Stimulated activated CD8-positive, alpha-beta memory T cell treated with anti-CD3 and anti-CD28 coated beads, Interleukin-15, amount 100 ng/mL, for 48 hours (primary cell): Measurements from ENCODE around the gene SPON2.
A peak's percentile ranks its signal among the peaks of the same experiment; 100 is the strongest.

Experiments used
- DNase-seq, 2 donors: peaks; one replicate each; pipeline ENCODE4 v3.0.0-alpha.2; 2020; ENCODE audit warnings: low read depth in 2 of 2

SPON2 gene

DNA sequence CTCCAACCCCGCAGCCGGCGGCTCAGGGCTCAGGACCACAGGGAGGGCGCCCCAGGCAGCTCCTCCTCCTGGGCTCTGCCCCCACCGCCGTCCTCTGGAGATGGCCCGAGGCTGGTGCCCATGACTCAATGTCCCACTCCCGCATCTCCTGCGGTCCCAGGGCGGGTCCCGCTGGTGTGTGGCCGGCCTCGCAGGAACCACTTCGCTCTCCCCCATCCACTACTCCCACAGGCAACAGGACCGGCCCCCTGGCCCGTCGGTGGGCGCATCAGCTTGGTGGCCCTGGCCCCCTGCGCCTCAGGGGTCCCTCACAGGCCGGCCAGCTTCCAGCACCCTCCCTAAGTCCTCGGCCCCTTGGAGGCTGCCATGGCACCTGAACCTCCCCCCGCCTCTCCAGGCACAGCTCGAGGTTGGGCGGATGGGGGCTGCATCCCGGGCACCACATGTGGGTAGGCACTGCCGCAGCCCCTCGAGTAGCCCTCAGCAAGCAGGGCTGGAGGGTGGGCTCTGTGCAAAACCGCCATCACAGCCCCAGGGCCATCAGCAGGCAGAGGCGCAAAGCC is 22.8 kb upstream of the SPON2 start:
- DNase-seq, result no peak

- DNase-seq, result no peak
Measured at GRCh38 chr4:1194010-1194900, 21.9 kb upstream of the SPON2 start.

DNA sequence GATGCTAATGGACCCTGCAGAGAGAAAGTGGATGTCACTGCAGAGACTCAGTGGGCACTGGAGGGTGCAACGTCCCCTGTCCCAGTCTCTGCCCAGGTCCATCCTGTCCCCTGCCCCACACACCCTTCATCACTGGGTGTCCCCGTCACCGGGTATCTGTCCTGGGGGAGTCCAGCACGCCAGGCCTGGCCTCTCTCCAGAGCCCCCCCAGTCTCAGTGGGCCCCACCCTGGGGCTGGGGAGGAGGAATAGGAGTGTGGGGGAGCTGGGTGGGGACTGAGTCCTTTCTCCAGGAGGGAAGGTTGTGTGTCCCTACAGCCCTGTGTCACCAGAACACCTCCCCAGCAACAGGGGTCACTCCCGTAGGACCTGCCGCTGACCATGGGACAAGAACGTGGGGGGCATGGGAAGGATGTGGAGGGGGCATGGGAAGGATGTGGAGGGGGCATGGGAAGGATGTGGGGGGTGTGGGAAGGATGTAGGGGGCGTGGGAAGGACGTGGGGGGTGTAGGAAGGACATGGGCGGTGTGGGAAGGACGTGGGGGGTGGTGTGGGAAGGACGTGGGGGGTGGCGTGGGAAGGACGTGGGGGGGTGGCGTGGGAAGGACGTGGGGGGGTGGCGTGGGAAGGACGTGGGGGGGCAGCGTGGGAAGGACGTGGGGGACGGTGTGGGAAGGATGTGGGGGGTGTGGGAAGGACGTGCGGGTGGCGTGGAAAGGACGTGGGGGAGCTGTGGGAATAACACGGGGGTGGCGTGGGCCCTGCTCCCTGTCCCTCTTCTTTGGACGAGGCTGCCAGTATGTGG is 21.0 kb upstream of the SPON2 start:
- no peak for DNase-seq

DNA sequence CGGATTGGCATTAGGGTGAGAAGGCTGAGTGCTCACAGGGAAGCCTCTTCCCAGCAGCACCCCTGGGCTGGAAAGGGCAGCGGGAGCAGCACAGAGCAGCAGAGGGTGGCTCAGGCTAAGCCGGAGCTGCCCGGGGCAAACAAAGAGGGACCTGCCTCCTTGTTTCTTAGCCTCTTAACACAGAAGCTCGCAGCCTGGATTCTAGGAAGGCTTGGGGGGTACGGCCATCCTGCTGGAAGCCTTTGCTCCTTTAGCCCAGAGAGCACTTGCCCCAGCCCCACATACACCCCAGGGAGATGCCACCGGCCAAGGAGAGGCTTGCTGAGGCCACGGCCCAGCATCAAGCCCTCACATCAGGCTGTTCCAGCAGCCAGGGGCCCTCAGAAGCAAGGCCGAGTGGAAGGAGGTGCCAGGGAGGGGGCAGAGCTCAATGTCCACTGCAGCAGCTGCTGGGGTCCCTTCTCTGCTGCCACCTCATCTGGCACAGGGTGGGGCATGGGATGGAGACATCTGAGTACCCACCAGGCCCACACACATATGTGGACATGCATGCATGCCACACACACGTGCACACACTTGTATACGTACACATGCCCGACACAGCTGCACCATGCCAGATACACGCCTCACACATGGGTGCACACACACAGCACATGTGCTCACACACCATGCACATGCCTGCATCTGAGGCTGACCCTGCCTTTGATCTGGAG is 20.3 kb upstream of the SPON2 start:
- DNase-seq, result no peak

- no peak for DNase-seq
Measured at GRCh38 chr4:1192091-1192492, 19.7 kb upstream of the SPON2 start.

DNA sequence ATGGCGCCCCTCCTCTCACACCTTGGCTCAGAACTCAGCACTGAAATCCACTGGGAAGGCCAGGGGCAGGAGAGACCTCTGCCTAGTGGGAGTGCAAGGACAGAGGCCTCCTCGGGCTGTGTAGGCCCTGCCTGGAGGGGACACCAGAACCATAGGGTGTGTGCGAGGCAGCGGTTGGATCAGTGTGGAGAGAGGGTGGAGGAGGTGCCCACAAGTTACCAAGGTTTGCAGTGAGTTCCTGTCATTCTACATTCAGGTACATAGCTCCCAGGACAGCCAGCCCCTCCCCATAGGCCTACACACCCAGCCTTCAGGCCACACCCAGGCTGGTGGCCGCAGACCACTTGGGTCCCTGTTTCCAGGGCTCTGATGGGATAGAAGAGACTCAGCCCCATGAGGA is 19.2 kb upstream of the SPON2 start:
- no peak for DNase-seq

DNA sequence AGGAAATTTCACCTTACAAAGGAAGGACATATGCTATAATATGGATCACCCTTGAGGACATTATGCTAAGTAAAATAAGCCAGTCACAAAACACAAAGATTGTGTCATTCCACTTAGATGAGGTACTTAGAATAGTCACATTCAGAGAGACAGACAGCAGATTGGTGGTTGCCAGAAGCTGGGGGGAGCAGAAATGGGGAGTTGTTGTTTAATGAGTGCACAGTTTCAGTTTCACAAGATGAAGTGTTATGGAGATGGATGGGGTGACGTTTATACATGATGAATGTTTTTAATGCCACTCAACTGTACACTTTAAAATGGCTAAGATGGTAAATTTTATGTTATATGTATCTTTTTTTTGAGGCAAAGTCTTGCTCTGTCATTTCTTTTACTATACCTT is 14.8 kb upstream of the SPON2 start:
- DNase-seq, result no peak

DNA sequence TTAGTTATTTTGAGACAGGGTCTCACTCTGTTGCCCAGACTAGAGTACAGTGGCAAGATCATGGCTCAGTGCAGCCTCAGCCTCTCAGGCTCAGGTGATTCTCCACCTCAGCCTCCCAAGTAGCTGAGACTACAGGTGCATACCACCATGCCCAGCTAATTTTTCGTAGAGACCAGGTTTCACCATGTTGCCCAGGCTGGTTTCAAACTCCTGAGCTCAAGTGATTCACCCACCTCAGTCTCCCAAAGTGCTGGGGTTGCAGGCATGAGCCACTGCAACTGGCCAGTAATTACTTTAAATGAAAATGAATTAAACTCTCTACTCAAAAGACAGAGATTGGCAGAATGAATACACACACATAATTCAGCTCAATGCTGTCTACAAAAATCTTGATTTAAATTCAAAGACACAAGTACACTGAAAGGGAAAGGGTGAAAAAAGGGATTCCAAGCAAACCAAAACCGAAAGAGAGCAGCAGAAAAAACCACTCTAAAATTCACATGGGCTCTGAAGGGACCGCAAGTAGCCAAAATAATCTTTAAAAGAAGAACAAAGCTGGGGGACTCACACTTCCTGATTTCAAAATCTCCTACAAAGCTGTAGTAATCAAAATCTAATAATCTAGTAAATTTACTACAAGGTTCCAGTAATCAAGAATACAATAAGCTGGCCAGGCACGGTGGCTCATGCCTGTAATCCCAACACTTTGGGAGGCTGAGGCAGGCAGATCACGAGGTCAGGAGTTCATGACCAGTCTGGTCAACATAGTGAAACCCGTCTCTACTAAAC is 11.8 kb upstream of the SPON2 start:
- no peak for DNase-seq

- DNase-seq, result no peak
Measured at GRCh38 chr4:1182313-1182712, 9.9 kb upstream of the SPON2 start.

DNA sequence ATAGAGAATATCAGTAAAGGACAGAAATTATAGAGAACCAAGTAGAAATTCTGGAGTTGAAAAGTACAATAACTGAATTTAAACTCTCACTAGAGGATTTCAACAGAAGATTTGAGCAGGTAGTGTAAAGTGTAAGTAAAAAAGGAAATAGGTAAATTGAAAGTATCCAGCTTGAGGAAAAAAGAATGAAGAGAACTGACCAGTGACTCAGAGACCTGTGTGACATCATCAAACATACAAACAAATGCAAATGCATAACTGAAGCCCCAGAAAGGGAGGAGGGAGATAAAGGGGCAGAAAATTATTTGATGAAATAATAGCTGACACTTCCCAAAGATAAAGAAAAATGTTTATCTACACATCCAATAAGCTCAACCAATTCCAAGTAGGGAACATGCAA is 8.3 kb upstream of the SPON2 start:
- no peak for DNase-seq

GRCh38 chr4:1179976-1180375 is 7.6 kb upstream of the SPON2 start:
- no peak for DNase-seq

DNA sequence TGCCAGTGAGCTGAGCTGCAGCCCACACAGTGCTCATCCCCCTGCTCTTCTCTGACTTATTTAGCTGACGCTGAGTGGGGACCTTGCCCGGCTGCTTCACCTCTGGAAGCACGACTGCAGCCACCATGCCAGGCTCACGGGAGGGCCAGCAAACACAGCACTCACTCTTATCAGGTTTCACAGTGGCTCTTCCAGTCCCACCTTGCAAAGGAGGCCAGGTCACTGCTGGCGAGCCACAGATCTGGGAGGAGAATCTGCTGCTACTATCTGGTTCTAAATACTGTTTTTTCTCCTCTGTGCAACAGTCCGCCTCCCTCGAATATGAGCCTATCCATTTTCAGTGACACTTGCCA is 6.7 kb upstream of the SPON2 start:
- DNase-seq, result no peak

DNA sequence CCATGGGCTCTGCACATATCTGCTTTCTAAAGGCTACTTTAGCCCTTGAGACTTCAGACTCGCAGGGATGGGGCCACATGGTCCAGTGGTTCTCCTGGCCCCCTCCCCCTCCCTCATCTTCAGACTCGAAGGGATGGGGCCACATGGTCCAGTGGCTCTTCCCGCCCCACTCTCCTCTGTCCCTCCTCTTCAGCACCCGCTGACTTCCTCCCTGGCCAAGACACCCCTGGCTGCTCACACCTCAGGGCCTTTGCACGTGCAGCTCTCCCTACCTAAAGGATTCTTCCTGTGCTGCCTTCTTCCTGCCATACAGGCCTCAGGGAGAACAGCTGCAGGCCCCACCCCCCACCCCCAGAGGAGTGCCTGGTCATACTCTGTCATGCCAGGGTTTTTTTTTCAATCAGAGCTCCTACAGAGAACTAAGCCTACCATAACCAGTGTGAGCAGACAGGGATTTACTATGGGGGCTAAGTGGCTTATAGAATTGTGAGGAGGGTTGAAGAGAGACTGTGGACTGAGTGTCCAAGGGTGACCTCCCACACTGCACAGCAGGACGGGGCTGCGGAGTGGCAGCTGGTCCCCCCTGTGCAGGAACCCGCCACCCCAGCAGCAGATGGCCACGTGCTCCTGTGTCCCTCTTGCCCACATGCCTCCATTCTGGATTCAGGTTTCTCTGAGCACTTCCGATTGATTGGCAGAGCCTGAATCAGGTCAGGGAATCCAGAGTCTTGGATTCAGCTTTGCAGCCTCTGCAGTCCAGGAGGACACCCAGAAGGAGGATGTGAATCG is 6.1 kb upstream of the SPON2 start:
- no peak for DNase-seq

GRCh38 chr4:1177274-1178141 is 5.1 kb upstream of the SPON2 start:
- peak in 1 of 2 donors; percentile 55 for DNase-seq

GRCh38 chr4:1176398-1177273 is 4.3 kb upstream of the SPON2 start:
- no peak for DNase-seq

- DNase-seq, result no peak
Measured at GRCh38 chr4:1175635-1176229, 3.3 kb upstream of the SPON2 start.

DNA sequence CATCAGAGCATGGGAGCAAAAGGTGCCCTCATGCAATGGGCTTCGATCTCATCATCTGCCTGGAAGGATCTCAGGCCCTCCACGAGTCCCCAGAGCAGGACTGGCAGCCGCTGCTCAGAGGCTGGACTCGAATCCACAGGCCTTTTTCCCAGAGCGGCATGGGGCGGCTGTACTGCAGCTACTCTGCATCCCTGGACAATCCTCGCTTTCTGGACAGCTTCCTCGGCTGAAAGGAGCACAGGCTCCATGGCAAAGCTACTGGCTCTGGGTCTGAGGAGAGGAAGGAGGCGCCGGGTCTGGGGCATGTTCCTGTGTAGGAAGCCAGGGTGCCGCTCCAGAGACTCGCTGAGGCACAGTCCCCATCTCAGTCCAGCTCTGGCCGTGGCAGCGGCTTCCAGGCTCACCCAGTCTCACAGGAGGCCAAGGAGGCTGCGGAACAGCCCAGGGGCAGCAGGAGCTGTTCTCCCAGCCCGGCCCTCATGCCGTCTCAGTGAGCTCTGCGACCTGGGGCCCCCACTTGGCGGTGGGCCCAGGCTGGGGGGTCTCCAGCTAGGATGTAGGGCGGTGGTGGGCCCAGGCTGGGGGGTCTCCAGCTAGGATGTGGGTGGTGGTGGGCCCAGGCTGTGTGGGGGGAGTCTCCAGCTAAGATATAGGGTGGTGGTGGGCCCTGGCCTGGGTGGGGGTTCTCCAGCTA is 2.7 kb upstream of the SPON2 start:
- DNase-seq, result no peak
